Measurements from ENCODE around the gene SPEF2.

The SPEF2 gene

DNA sequence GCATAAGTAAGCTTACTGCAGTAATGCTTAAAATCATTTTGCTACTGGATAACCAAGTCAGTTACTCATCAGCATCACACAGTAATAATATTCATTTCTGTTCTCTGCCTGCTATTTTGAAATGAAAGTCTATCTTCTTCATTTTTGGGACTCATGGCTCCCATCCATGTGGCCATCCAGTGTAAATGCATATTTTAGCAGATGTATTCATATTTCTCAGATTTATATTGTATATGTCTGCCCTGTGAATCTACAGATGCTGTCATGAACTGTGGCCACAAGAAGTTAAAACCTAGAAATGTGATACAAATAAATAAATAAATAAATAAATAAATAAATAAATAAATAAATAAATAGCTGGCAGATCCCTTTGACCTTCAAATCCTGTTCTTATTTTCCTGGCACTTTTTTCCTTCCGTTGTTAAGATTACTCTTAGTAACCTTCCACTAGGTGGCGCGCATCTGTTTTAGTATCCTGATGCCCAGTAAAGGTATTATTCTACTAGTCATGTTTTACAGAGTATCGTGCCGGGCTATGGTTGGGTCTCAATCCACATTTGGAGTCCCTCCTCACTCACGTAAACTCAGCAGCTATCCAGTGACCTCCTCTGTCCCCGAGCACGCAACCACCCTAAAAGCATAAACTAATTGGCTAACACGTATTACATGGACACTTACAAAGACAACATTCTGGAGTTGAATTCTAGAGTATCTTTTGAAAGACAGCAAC lies 159.9 kb downstream of the SPEF2 start (continued):
- TF ChIP-seq ZSCAN4 (tag by site-specific recombination; IDR thresholded peaks at IDR 0.05) (no peak), ZNF610 (tag by site-specific recombination; IDR thresholded peaks at IDR 0.05; ENCODE audit: borderline replicate concordance) (no peak), ZNF621 (tag by site-specific recombination; IDR thresholded peaks at IDR 0.05) (no peak), ZNF76 (tag by site-specific recombination; IDR thresholded peaks at IDR 0.05; ENCODE audit: borderline replicate concordance, low read depth) (no peak), ZNF157 (tag by site-specific recombination; IDR thresholded peaks at IDR 0.05) (no peak), ZNF837 (tag by site-specific recombination; IDR thresholded peaks at IDR 0.05) (no peak), ZNF600 (tag by site-specific recombination; IDR thresholded peaks at IDR 0.05) (no peak), ZBTB8A (tag by site-specific recombination; IDR thresholded peaks at IDR 0.05) (peak; percentile 81), ZNF140 (tag by site-specific recombination; IDR thresholded peaks at IDR 0.05) (peak; percentile 79; the same call in 1 of the 2 replicates), ZNF623 (tag by site-specific recombination; IDR thresholded peaks at IDR 0.05) (peak; percentile 81), ZNF23 (tag by site-specific recombination; IDR thresholded peaks at IDR 0.05; ENCODE audit: borderline replicate concordance) (no peak), KLF10 (tag by site-specific recombination; IDR thresholded peaks at IDR 0.05) (no peak), HOXC10 (CRISPR knock-in tag; IDR thresholded peaks at IDR 0.05) (no peak), SCRT1 (tag by site-specific recombination; IDR thresholded peaks at IDR 0.05; ENCODE audit: borderline replicate concordance) (no peak), KLF1 (tag by site-specific recombination; IDR thresholded peaks at IDR 0.05) (no peak), ZFP3 (tag by site-specific recombination; IDR thresholded peaks at IDR 0.05; ENCODE audit: low read depth) (peak; percentile 57; the same call in 1 of the 2 replicates), ZFP69B (tag by site-specific recombination; IDR thresholded peaks at IDR 0.05) (no peak), ZNF548 (tag by site-specific recombination; IDR thresholded peaks at IDR 0.05) (no peak), ZNF660 (tag by site-specific recombination; IDR thresholded peaks at IDR 0.05) (no peak), ZNF654 (tag by site-specific recombination; IDR thresholded peaks at IDR 0.05; ENCODE audit: low read depth) (peak; percentile 66), SP7 (tag by site-specific recombination; IDR thresholded peaks at IDR 0.05) (no peak), FEZF1 (tag by site-specific recombination; IDR thresholded peaks at IDR 0.05) (no peak), YY2 (tag by site-specific recombination; IDR thresholded peaks at IDR 0.05) (no peak), ZNF114 (tag by site-specific recombination; IDR thresholded peaks at IDR 0.05) (no peak), SALL2 (tag by site-specific recombination; IDR thresholded peaks at IDR 0.05; ENCODE audit: borderline replicate concordance) (no peak), ZNF19 (tag by site-specific recombination; IDR thresholded peaks at IDR 0.05; ENCODE audit: low read depth) (peak; percentile 71; the same call in 1 of the 2 replicates), HIC1 (tag by site-specific recombination; IDR thresholded peaks at IDR 0.05) (no peak)
- TF ChIP-seq, protein P1, sequence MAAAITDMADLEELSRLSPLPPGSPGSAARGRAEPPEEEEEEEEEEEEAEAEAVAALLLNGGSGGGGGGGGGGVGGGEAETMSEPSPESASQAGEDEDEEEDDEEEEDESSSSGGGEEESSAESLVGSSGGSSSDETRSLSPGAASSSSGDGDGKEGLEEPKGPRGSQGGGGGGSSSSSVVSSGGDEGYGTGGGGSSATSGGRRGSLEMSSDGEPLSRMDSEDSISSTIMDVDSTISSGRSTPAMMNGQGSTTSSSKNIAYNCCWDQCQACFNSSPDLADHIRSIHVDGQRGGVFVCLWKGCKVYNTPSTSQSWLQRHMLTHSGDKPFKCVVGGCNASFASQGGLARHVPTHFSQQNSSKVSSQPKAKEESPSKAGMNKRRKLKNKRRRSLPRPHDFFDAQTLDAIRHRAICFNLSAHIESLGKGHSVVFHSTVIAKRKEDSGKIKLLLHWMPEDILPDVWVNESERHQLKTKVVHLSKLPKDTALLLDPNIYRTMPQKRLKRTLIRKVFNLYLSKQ (tag by site-specific recombination; IDR thresholded peaks at IDR 0.05; ENCODE audit: borderline replicate concordance), result 0 out of 2 replicates have a peak, but pooled peaks have one; percentile 18
- TF ChIP-seq, protein P2, sequence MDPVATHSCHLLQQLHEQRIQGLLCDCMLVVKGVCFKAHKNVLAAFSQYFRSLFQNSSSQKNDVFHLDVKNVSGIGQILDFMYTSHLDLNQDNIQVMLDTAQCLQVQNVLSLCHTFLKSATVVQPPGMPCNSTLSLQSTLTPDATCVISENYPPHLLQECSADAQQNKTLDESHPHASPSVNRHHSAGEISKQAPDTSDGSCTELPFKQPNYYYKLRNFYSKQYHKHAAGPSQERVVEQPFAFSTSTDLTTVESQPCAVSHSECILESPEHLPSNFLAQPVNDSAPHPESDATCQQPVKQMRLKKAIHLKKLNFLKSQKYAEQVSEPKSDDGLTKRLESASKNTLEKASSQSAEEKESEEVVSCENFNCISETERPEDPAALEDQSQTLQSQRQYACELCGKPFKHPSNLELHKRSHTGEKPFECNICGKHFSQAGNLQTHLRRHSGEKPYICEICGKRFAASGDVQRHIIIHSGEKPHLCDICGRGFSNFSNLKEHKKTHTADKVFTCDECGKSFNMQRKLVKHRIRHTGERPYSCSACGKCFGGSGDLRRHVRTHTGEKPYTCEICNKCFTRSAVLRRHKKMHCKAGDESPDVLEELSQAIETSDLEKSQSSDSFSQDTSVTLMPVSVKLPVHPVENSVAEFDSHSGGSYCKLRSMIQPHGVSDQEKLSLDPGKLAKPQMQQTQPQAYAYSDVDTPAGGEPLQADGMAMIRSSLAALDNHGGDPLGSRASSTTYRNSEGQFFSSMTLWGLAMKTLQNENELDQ (tag by site-specific recombination; IDR thresholded peaks at IDR 0.05; ENCODE audit: low read depth), result no peak
- TF ChIP-seq, protein P3, sequence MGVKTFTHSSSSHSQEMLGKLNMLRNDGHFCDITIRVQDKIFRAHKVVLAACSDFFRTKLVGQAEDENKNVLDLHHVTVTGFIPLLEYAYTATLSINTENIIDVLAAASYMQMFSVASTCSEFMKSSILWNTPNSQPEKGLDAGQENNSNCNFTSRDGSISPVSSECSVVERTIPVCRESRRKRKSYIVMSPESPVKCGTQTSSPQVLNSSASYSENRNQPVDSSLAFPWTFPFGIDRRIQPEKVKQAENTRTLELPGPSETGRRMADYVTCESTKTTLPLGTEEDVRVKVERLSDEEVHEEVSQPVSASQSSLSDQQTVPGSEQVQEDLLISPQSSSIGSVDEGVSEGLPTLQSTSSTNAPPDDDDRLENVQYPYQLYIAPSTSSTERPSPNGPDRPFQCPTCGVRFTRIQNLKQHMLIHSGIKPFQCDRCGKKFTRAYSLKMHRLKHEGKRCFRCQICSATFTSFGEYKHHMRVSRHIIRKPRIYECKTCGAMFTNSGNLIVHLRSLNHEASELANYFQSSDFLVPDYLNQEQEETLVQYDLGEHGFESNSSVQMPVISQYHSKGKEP (tag by site-specific recombination; IDR thresholded peaks at IDR 0.05), result no peak
- TF ChIP-seq, protein P4, sequence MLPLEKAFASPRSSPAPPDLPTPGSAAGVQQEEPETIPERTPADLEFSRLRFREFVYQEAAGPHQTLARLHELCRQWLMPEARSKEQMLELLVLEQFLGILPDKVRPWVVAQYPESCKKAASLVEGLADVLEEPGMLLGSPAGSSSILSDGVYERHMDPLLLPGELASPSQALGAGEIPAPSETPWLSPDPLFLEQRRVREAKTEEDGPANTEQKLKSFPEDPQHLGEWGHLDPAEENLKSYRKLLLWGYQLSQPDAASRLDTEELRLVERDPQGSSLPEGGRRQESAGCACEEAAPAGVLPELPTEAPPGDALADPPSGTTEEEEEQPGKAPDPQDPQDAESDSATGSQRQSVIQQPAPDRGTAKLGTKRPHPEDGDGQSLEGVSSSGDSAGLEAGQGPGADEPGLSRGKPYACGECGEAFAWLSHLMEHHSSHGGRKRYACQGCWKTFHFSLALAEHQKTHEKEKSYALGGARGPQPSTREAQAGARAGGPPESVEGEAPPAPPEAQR (tag by site-specific recombination; IDR thresholded peaks at IDR 0.05), result no peak

All from HEK293 (cell line).